Vagina (tissue), 2 donors: ENCODE data around the gene LRMDA. TPM values are rescaled to one million over a fixed set of nuclear protein-coding genes. Genes with fewer than 3 reads are reported as not detected.

Experiments used
- DNase-seq, 2 donors: peaks; one replicate each; pipeline ENCODE4 v3.0.0-alpha.2; 2017; ENCODE audit errors: extremely low spot score in 2 of 2
- H3K27ac ChIP-seq: fragments of 200-600 bp; sonication (generic); one replicate; pipeline ENCODE4 v1.5.1; 2019
- H3K27me3 ChIP-seq: fragments of 200-600 bp; sonication (generic); one replicate; pipeline ENCODE4 v1.5.1; 2019
- H3K36me3 ChIP-seq, 2 donors: fragments of 200-600 bp; sonication (generic); one replicate each; pipeline ENCODE4 v1.5.1; 2017 to 2019
- H3K4me1 ChIP-seq: fragments of 200-600 bp; sonication (generic); one replicate; pipeline ENCODE4 v1.5.1; 2019
- H3K4me3 ChIP-seq, 2 donors: fragments of 200-600 bp; sonication (generic); 1 replicate in 1 of 2; 2 replicates in 1 of 2; pipeline ENCODE4 v1.5.1; 2016 to 2019
- H3K9me3 ChIP-seq: fragments of 200-600 bp; sonication (generic); one replicate; pipeline ENCODE4 v1.5.1; 2019
- POLR2A ChIP-seq, 2 donors: fragments of 450-650 bp; IDR thresholded peaks; one replicate each; pipeline ENCODE4 v1.6.1; 2017; ENCODE audit warnings: antibody characterized with exemption in 2 of 2, mild to moderate bottlenecking in 2 of 2, moderate library complexity in 2 of 2
- POLR2AphosphoS5 ChIP-seq, 2 donors: sonication (generic); formaldehyde crosslinking; IDR thresholded peaks; one replicate each; pipeline ENCODE4 v1.9.0; 2017; ENCODE audit warnings: antibody characterized with exemption in 2 of 2, mild to moderate bottlenecking in 2 of 2, low read depth in 1 of 2; ENCODE audit not compliant: insufficient read depth in 1 of 2
- intact Hi-C: fragments of 100-400 bp; cut with DNase I; formaldehyde crosslinking; loops from one replicate; pipeline ENCODE4 v1.15.1; 2023
- total RNA-seq: library from RNA; depleted of rRNA; stranded (reverse); fragments of >200 nt; gene quantifications from one replicate; pipeline ENCODE4 v1.2.3, GENCODE V29; 2016
- TF ChIP-seq, protein P1 (sequence below), 3 experiments: fragments of 450-650 bp in 2 of 3; fragments of 200-600 bp in 1 of 3; sonication (generic) in 1 of 3; IDR thresholded peaks; one replicate each; pipeline ENCODE4 v1.5.1; 2017 to 2019; ENCODE audit warnings: antibody characterized with exemption in 3 of 3, mild to moderate bottlenecking in 2 of 3, moderate library complexity in 2 of 3

The LRMDA gene
- total RNA-seq, 1 donor from 2014 or later, result 22.6 TPM

DNA sequence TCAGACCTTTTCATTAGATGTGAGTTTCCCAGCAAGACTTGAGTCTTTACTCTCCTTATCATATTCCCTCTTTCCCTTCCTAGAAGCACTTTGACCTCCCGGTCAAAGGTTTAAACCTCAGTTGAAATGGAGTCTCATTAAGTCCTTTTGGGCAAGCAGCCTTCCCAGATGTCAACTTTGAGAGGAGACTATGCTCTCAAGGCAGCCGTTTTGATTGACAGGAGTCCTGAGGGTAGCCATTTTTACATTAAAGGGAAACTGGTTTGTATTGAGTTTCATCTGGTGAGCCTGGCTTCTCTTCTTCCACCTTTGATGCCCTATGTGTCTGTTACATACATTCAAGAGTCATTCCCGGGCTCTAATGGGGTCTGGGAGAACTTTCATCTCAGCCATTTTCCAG, 685.1 kb downstream of the LRMDA start:
- Histone ChIP-seq H3K27me3 (no peaks in the 10 kb centered on the region), H3K4me1 (no peaks in the 10 kb centered on the region), H3K27ac (no peak overlapping the region), H3K36me3 (no peaks in the 10 kb centered on the region), H3K9me3 (no peaks in the 10 kb centered on the region), H3K4me3 (no peak overlapping the region)
- TF ChIP-seq POLR2AphosphoS5 (IDR thresholded peaks at IDR 0.05; ENCODE audit: insufficient read depth in 1 of 2, low read depth in 1 of 2), result no peak
- no peak for TF ChIP-seq POLR2A (IDR thresholded peaks at IDR 0.05)
- TF ChIP-seq, protein P1, sequence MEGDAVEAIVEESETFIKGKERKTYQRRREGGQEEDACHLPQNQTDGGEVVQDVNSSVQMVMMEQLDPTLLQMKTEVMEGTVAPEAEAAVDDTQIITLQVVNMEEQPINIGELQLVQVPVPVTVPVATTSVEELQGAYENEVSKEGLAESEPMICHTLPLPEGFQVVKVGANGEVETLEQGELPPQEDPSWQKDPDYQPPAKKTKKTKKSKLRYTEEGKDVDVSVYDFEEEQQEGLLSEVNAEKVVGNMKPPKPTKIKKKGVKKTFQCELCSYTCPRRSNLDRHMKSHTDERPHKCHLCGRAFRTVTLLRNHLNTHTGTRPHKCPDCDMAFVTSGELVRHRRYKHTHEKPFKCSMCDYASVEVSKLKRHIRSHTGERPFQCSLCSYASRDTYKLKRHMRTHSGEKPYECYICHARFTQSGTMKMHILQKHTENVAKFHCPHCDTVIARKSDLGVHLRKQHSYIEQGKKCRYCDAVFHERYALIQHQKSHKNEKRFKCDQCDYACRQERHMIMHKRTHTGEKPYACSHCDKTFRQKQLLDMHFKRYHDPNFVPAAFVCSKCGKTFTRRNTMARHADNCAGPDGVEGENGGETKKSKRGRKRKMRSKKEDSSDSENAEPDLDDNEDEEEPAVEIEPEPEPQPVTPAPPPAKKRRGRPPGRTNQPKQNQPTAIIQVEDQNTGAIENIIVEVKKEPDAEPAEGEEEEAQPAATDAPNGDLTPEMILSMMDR (IDR thresholded peaks at IDR 0.05), result no peak
- intact Hi-C loops, result no loop called here
- DNase-seq, result no peak

DNA sequence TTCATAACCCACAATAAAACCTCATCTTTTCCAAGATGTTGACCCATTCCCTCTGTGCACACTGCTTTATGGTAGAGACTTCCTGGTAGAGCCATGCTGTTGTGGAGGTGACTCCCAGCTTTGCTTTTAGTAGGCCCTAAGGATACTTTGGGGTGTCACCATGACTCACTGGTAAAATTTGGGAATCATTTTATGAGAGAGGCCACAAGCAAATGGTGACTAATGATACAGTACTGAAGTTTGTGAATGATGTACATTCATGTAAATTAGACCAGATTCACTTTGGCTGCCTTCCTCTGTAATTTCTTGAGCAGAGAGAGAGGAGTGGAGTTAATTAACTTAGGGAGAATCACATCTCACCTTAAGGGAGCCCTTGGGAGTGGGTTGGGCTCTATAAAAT, 686.5 kb downstream of the LRMDA start:
- no peaks in the 10 kb centered on the region for H3K4me1 ChIP-seq
- H3K9me3 ChIP-seq, result no peaks in the 10 kb centered on the region
- H3K36me3 ChIP-seq, result no peaks in the 10 kb centered on the region
- no peak for TF ChIP-seq POLR2AphosphoS5 (IDR thresholded peaks at IDR 0.05; ENCODE audit: insufficient read depth in 1 of 2, low read depth in 1 of 2)
- intact Hi-C loops, result no loop called here
- H3K27ac ChIP-seq, result no peak overlapping the region
- no peaks in the 10 kb centered on the region for H3K27me3 ChIP-seq
- no peak overlapping the region for H3K4me3 ChIP-seq
- DNase-seq, result no peak

DNA sequence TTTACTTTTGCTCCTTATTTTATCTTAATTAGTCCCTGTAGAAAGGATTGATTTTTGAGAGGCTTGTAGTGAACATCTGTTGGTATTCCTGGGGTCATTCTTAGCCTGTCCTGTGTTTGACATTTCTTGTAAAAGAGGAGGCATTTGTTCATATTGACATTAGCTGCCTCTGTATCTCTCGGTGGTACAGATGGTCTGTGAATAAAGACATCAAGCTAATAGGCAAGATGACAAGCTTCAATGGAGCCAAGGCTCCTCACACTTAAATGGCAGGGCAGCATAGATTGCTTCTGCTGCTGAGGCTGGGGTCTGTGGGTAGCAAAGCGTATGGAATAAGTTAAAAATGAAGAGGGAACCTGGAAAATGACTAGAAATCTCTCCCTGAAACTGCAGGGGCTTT, 687.6 kb downstream of the LRMDA start:
- TF ChIP-seq POLR2A (IDR thresholded peaks at IDR 0.05), result no peak
- TF ChIP-seq, protein P1 (IDR thresholded peaks at IDR 0.05), result no peak
- no peak for TF ChIP-seq POLR2AphosphoS5 (IDR thresholded peaks at IDR 0.05; ENCODE audit: insufficient read depth in 1 of 2, low read depth in 1 of 2)
- no peaks in the 10 kb centered on the region for H3K4me1 ChIP-seq
- no peak overlapping the region for H3K27ac ChIP-seq
- H3K9me3 ChIP-seq, result no peaks in the 10 kb centered on the region
- intact Hi-C loops, result no loop called here
- DNase-seq, result no peak
- no peak overlapping the region for H3K4me3 ChIP-seq
- H3K27me3 ChIP-seq, result no peaks in the 10 kb centered on the region
- no peaks in the 10 kb centered on the region for H3K36me3 ChIP-seq

DNA sequence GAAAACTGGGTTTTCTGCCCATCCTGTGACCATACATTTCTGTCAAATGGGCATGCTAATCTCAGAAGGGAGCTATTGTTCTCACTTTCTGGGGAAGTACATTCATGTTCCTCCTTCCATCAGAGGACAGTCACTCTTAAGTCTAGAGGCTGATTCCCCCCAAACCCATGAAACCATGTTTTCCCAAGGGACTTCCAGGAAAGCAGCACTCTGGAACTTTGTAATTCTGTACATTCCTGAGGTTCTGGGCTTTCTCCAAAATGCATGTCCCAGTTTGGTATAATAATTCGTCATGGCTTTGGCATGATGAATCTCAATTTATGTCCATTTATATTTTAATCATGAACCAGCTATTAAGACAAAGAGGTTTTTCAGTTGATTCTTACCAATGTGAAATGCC, 688.1 kb downstream of the LRMDA start:
- Histone ChIP-seq H3K4me3 (no peak overlapping the region), H3K27ac (no peak overlapping the region), H3K4me1 (no peaks in the 10 kb centered on the region), H3K36me3 (no peaks in the 10 kb centered on the region), H3K9me3 (no peaks in the 10 kb centered on the region), H3K27me3 (no peaks in the 10 kb centered on the region)
- intact Hi-C loops, result no loop called here
- no peak for DNase-seq
- no peak for TF ChIP-seq POLR2AphosphoS5 (IDR thresholded peaks at IDR 0.05; ENCODE audit: insufficient read depth in 1 of 2, low read depth in 1 of 2)
- TF ChIP-seq, protein P1 (IDR thresholded peaks at IDR 0.05), result no peak
- no peak for TF ChIP-seq POLR2A (IDR thresholded peaks at IDR 0.05)

DNA sequence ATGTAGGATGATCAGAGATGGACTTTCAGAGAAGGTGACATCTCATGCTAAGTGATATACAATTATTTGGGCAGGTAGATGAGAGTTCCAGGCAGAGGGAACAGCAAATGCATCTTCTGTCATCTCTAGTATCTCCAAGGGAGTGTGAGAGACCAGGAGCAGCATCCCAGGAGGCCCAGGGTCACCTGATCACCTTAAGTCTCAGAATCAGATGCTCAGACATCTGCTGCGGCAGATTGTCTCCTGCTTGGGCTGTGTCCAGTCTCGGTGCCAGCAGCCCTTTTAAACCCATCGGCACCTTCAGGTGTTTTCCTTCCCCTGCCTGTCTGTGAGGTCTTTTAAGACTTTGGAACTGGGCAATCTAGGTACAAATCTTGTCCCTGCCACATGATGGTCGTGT, 690.6 kb downstream of the LRMDA start:
- H3K27ac ChIP-seq, result no peak overlapping the region
- H3K4me1 ChIP-seq, result no peaks in the 10 kb centered on the region
- no peaks in the 10 kb centered on the region for H3K9me3 ChIP-seq
- intact Hi-C loops, result no loop called here
- TF ChIP-seq POLR2A (IDR thresholded peaks at IDR 0.05), result no peak
- TF ChIP-seq, protein P1 (IDR thresholded peaks at IDR 0.05), result no peak
- no peak for TF ChIP-seq POLR2AphosphoS5 (IDR thresholded peaks at IDR 0.05; ENCODE audit: insufficient read depth in 1 of 2, low read depth in 1 of 2)
- no peaks in the 10 kb centered on the region for H3K27me3 ChIP-seq
- no peak for DNase-seq
- no peak overlapping the region for H3K4me3 ChIP-seq
- no peaks in the 10 kb centered on the region for H3K36me3 ChIP-seq

DNA sequence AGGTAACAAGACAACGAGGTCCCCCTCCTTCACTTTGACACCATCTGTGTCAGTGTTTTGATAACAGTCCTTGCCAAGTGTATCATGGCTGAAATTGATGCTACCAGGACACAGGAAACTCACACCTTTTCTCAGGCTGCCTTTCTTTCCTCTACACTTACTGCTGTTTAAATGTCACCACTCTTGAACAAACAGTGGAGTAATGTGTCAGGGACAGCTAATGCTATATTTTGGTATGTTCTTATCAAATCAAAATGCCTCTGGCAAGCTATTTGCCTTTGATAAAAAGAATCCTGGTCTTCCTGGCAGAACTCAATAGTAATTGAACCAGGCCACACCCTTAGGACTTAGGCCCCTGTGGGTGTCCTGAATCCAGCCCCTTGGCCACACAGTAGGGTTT, 692.9 kb downstream of the LRMDA start:
- H3K9me3 ChIP-seq, result no peaks in the 10 kb centered on the region
- H3K4me1 ChIP-seq, result no peaks in the 10 kb centered on the region
- no peaks in the 10 kb centered on the region for H3K36me3 ChIP-seq
- DNase-seq, result no peak
- intact Hi-C loops, result no loop called here
- H3K4me3 ChIP-seq, result no peak overlapping the region
- no peak for TF ChIP-seq POLR2AphosphoS5 (IDR thresholded peaks at IDR 0.05; ENCODE audit: insufficient read depth in 1 of 2, low read depth in 1 of 2)
- TF ChIP-seq, protein P1 (IDR thresholded peaks at IDR 0.05), result no peak
- no peak for TF ChIP-seq POLR2A (IDR thresholded peaks at IDR 0.05)
- no peaks in the 10 kb centered on the region for H3K27me3 ChIP-seq
- H3K27ac ChIP-seq, result no peak overlapping the region
